Loucy (cell line): ENCODE data around the gene TYRO3.

Source experiments
- EZH2phosphoT487 ChIP-seq: fragments of 200-600 bp; IDR thresholded peaks from 2 replicates; pipeline ENCODE4 v1.6.1; 2018; ENCODE audit warnings: antibody characterized with exemption, mild to moderate bottlenecking, moderate library complexity, borderline replicate concordance
- TF ChIP-seq, protein P1 (sequence below): fragments of 200-600 bp; sonication (generic); conservative IDR thresholded peaks from 2 replicates; pipeline ENCODE4 v1.5.1; 2014; ENCODE audit warnings: mild to moderate bottlenecking, antibody characterized with exemption, low read length

DNA sequence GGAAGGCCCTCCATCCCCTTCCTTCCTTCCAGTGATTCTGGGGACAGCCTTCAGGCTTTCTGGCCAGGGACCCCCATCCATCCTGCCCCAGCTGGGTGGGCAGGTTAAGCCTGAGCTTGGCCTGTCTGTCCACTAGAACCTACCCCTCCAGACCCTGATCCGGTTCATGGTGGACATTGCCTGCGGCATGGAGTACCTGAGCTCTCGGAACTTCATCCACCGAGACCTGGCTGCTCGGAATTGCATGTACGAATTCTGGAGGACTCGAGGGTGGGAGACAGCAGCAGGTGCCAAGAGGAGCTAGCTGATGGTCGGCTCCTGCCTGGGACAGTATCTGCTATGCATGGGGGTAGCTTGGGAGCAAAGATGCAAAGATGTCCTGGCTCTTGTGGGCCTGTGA lies 13.9 kb downstream of the TYRO3 start:
- TF ChIP-seq, protein P1, sequence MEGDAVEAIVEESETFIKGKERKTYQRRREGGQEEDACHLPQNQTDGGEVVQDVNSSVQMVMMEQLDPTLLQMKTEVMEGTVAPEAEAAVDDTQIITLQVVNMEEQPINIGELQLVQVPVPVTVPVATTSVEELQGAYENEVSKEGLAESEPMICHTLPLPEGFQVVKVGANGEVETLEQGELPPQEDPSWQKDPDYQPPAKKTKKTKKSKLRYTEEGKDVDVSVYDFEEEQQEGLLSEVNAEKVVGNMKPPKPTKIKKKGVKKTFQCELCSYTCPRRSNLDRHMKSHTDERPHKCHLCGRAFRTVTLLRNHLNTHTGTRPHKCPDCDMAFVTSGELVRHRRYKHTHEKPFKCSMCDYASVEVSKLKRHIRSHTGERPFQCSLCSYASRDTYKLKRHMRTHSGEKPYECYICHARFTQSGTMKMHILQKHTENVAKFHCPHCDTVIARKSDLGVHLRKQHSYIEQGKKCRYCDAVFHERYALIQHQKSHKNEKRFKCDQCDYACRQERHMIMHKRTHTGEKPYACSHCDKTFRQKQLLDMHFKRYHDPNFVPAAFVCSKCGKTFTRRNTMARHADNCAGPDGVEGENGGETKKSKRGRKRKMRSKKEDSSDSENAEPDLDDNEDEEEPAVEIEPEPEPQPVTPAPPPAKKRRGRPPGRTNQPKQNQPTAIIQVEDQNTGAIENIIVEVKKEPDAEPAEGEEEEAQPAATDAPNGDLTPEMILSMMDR = no peak
- TF ChIP-seq EZH2phosphoT487 = no peak
